Erythroblast (primary cell): ENCODE data around the gene ATG7.

Experiments used
- DNase-seq, 2 experiments: peaks; one replicate each; lab custom pipeline; 2025; lab: John Stamatoyannopoulos, UW
- GATA1 ChIP-seq: IDR thresholded peaks from 2 replicates; pipeline ENCODE4 v1.6.1; 2011; ENCODE audit warnings: low read depth, mild to moderate bottlenecking, control low read depth, low read length, moderate library complexity
- POLR2A ChIP-seq: IDR thresholded peaks from 2 replicates; pipeline ENCODE4 v1.6.1; 2011; ENCODE audit warnings: mild to moderate bottlenecking, low read length

Gene ATG7, protein sequence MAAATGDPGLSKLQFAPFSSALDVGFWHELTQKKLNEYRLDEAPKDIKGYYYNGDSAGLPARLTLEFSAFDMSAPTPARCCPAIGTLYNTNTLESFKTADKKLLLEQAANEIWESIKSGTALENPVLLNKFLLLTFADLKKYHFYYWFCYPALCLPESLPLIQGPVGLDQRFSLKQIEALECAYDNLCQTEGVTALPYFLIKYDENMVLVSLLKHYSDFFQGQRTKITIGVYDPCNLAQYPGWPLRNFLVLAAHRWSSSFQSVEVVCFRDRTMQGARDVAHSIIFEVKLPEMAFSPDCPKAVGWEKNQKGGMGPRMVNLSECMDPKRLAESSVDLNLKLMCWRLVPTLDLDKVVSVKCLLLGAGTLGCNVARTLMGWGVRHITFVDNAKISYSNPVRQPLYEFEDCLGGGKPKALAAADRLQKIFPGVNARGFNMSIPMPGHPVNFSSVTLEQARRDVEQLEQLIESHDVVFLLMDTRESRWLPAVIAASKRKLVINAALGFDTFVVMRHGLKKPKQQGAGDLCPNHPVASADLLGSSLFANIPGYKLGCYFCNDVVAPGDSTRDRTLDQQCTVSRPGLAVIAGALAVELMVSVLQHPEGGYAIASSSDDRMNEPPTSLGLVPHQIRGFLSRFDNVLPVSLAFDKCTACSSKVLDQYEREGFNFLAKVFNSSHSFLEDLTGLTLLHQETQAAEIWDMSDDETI

GRCh38 chr3:11271986-11272904 is at the start of gene ATG7:
Gene ATG7, plus strand, starts transcription at chr3:11272397. Its CDS starts 26,299 bp downstream, at chr3:11298696.
- DNase-seq, result peak; percentile 97 to 98
- no peak for TF ChIP-seq GATA1
- peak; percentile 94 for TF ChIP-seq POLR2A

- TF ChIP-seq POLR2A, result no peak
- no peak for TF ChIP-seq GATA1
- no peak for DNase-seq
Observed at GRCh38 chr3:11224010-11224409, 48.2 kb upstream of the ATG7 start.

DNA sequence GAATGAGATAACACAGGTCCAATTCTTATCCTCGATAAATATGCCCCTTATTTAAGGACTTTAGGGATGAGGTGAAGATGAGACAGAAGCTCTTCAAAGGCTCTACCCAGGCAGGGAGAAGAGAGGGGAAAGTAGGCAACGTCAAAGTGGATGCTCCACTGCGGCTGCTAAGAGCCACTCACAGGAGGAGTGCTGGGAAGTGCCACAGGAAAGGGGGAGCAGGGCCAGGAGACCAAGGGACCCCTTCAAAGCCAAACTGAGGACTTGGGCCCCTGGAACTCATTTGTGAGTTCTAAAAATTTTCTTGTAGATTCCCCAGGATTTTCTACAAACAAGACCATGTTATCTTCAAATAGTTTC is 47.3 kb upstream of the ATG7 start:
- no peak for DNase-seq
- TF ChIP-seq POLR2A, result no peak
- TF ChIP-seq GATA1, result no peak

GRCh38 chr3:11226042-11226370 is 46.2 kb upstream of the ATG7 start:
- DNase-seq, result no peak
- TF ChIP-seq GATA1 (no peak), POLR2A (no peak)

DNA sequence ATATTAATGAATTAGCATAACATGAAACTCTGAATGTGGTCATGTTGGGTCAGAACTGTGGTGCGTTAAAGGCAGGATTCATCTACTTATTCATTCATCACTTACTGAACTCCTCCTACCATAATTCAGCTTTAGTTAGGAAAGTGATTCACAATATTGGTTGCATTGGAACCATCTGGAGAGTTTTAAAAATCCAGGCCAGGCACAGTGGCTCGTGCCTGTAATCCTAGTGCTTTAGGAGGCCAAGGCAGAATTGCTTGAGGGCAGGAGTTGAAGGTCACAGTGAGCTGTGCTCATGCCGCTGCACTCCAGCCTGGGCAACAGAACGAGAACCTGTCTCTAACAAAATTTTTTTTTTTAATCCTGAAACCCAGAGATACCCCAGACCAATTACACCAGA is 44.2 kb upstream of the ATG7 start:
- no peak for TF ChIP-seq POLR2A
- no peak for TF ChIP-seq GATA1
- no peak for DNase-seq

- no peak for DNase-seq
- TF ChIP-seq GATA1, result no peak
- no peak for TF ChIP-seq POLR2A
Observed at GRCh38 chr3:11230125-11230524, 42.1 kb upstream of the ATG7 start.

DNA sequence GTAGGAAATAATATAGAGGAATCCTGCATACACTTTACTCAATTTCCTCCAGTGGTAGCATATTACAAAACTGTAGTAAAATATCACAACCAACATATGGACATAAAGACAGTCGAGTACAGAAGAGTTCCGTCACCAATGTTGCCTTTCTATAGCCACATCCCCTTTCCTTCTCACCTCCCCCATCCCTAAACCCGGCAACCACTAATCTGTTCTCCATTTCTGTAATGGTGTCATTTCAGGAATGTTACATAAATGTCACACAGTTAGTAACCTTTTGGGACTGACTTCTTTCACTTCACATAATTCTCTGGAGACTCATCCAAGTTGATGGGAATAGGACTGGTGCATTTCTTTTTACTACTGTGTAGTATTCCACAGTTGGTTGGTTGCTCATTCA is 41.4 kb upstream of the ATG7 start:
- TF ChIP-seq GATA1 (no peak), POLR2A (no peak)
- no peak for DNase-seq

- no peak for DNase-seq
- TF ChIP-seq POLR2A, result no peak
- TF ChIP-seq GATA1, result no peak
Observed at GRCh38 chr3:11235385-11235784, 36.8 kb upstream of the ATG7 start.

DNA sequence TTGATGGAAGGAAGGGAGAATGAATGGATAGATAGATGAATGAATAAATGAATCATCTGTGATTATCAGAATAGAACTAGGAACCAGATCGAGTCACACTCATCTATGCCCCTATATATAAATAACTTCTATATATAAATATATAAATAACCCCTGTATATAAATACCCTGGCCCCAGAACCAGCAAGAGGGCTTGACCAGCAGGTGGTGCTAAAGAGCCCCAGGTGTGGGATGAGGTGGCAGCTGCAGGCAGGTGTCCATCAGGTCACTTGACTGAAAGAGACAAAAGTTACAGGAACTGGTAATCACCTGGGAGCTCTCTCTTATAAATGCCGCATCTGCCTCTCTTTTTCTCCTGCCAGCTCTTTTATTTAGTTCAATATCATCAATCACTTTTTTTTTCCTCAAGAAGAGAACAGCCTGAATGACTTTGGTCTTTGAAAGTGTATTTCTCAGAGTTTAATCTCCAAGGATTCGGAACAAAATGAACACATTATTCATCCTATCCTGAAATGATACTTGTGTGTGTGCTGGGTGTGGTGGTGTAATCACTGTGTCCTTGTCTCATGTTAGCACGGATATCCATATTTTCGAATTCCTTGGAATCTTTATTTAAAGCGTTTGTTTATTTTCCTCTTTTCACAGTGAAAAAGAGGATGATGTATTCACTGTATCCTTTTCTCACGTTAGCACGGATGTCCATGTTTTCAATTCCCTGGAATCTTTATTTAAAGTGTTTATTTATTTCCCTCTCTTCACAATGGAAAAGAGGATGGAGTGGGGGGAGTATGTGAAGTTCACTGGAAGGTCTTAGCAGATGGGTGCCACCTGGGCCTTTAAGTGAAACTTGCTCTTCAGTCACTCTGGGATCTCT is 35.4 kb upstream of the ATG7 start:
- no peak for TF ChIP-seq GATA1
- TF ChIP-seq POLR2A, result no peak
- DNase-seq, result peak; percentile 29 to 71

GRCh38 chr3:11238060-11238459 is 34.1 kb upstream of the ATG7 start:
- no peak for DNase-seq
- TF ChIP-seq GATA1, result no peak
- no peak for TF ChIP-seq POLR2A

GRCh38 chr3:11238880-11239279 is 33.3 kb upstream of the ATG7 start:
- DNase-seq, result no peak
- TF ChIP-seq GATA1 (no peak), POLR2A (no peak)

- TF ChIP-seq POLR2A (no peak), GATA1 (no peak)
- DNase-seq, result no peak
Observed at GRCh38 chr3:11239796-11240195, 32.4 kb upstream of the ATG7 start.

DNA sequence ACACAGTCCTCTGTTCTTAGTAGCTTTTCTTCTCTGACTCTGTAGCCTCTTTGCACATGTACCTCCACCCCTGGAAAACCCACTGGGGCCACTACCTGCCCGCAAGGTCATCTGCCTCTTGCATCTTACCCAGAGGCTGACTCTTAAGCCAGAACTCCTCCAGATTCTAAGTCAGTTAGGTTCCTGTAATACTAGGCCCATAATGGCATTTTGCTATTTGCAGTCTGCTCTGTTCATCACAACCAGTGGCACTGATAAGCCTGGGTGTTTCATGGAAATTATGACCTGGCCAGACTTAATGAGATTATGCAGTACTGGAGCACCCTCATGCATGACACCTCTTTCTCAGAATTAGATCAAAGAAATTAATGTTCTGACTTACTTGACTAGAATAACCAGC is 31.7 kb upstream of the ATG7 start:
- DNase-seq, result no peak

More for the DNA sequence above, 31.7 kb upstream of the ATG7 start:
- TF ChIP-seq GATA1 (no peak), POLR2A (no peak)
